ENCODE results near the gene NEFH. TPM values are rescaled to one million over a fixed set of nuclear protein-coding genes. Genes with fewer than 3 reads are reported as not detected.
"Not testable (repeated sequence)": the region's sequence is repeated elsewhere in the genome, so short reads cannot be mapped to it uniquely, and the experiment has no call there.

Gene NEFH
- total and polyA plus RNA-seq, 7 donors = 0.23 to 3.0 (median 1.5) TPM; not detected in 1

DNA sequence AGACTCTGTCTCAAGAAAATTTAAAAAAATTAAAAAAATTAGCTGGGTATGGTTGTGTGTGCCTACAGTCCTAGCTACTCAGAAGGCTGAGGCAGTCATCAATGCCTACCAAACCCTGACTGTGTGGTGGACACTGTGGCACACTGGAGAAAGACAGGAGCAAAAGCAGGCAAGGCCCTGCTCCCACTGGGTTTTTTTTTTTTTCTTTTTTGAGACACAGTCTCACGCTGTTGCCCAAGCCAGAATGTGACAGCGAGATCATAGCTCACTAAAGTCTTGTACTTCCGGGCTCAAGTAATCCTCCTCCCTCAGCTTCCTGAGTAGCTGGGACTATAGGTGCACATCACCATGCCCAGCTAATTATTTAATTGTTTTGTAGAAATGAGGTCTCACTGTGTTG, 4.6 kb downstream of the NEFH start:
- 92 to 94% methylated on average over 3 of the region's 3 CpGs for WGBS, 2 donors
- no peak overlapping the region for H3K27ac ChIP-seq
- no peaks in the 10 kb centered on the region for H3K9me3 ChIP-seq
- TF ChIP-seq POLR2AphosphoS5 (IDR thresholded peaks at IDR 0.05) (no peak), POLR2A (IDR thresholded peaks at IDR 0.05) (no peak), EP300 (IDR thresholded peaks at IDR 0.05) (no peak)
- TF ChIP-seq, protein P1, sequence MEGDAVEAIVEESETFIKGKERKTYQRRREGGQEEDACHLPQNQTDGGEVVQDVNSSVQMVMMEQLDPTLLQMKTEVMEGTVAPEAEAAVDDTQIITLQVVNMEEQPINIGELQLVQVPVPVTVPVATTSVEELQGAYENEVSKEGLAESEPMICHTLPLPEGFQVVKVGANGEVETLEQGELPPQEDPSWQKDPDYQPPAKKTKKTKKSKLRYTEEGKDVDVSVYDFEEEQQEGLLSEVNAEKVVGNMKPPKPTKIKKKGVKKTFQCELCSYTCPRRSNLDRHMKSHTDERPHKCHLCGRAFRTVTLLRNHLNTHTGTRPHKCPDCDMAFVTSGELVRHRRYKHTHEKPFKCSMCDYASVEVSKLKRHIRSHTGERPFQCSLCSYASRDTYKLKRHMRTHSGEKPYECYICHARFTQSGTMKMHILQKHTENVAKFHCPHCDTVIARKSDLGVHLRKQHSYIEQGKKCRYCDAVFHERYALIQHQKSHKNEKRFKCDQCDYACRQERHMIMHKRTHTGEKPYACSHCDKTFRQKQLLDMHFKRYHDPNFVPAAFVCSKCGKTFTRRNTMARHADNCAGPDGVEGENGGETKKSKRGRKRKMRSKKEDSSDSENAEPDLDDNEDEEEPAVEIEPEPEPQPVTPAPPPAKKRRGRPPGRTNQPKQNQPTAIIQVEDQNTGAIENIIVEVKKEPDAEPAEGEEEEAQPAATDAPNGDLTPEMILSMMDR (IDR thresholded peaks at IDR 0.05) = no peak
- no peaks in the 10 kb centered on the region for H3K36me3 ChIP-seq
- H3K4me1 ChIP-seq = peaks cover 0 to 18% (median 16%) of the 10 kb centered on the region in 4 donors
- H3K4me3 ChIP-seq = no peak overlapping the region
- no peak for DNase-seq
- peaks cover 21 to 37% (median 34%) of the 10 kb centered on the region in 3 donors for H3K27me3 ChIP-seq
- intact Hi-C loops (cut with DNase I) = no loop called here

DNA sequence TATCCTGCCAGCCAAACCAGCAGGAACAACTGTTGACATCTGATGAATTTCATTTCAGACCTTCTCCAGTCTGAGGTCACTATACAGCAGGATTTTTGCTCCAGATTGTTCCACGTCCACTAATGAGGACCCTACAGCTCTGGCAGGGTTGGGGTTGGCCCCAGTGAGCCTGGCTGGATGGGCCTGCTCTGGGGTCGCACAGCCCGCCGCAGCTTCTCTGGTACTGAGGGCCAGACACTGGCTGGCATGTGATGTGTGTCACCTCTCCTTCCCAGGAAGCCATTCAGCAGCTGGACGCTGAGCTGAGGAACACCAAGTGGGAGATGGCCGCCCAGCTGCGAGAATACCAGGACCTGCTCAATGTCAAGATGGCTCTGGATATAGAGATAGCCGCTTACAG, 5.4 kb downstream of the NEFH start:
- Histone ChIP-seq H3K27me3 (peaks cover 13 to 29% (median 26%) of the 10 kb centered on the region in 3 donors), H3K4me3 (no peak overlapping the region), H3K9me3 (no peaks in the 10 kb centered on the region), H3K4me1 (peaks cover 0 to 10% (median 8%) of the 10 kb centered on the region in 4 donors), H3K36me3 (no peaks in the 10 kb centered on the region), H3K27ac (no peak overlapping the region)
- WGBS, 2 donors = 95% methylated on average over 8 of the region's 8 CpGs
- TF ChIP-seq, protein P1 (IDR thresholded peaks at IDR 0.05) = no peak
- TF ChIP-seq POLR2AphosphoS5 (IDR thresholded peaks at IDR 0.05) (no peak), EP300 (IDR thresholded peaks at IDR 0.05) (no peak), POLR2A (IDR thresholded peaks at IDR 0.05) (no peak)
- no peak for DNase-seq
- intact Hi-C loops (cut with DNase I) = no loop called here

GRCh38 chr22:29487426-29487986, 7.5 kb downstream of the NEFH start:
- intact Hi-C loops (cut with DNase I) = no loop called here
- 89% methylated on average over 6 of the region's 6 CpGs for WGBS, 2 donors

DNA sequence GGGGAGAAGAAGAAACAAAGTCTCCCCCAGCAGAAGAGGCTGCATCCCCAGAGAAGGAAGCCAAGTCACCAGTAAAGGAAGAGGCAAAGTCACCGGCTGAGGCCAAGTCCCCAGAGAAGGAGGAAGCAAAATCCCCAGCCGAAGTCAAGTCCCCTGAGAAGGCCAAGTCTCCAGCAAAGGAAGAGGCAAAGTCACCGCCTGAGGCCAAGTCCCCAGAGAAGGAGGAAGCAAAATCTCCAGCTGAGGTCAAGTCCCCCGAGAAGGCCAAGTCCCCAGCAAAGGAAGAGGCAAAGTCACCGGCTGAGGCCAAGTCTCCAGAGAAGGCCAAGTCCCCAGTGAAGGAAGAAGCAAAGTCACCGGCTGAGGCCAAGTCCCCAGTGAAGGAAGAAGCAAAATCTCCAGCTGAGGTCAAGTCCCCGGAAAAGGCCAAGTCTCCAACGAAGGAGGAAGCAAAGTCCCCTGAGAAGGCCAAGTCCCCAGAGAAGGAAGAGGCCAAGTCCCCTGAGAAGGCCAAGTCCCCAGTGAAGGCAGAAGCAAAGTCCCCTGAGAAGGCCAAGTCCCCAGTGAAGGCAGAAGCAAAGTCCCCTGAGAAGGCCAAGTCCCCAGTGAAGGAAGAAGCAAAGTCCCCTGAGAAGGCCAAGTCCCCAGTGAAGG, 9.2 kb downstream of the NEFH start:
- 66 to 92% methylated on average over 8 of the region's 8 CpGs for WGBS, 2 donors
- H3K9me3 ChIP-seq; H3K27me3 ChIP-seq; H3K4me1 ChIP-seq; H3K36me3 ChIP-seq; H3K4me3 ChIP-seq; DNase-seq; H3K27ac ChIP-seq; intact Hi-C loops (cut with DNase I): not testable (repeated sequence)

More at GRCh38 chr22:29487426-29487986, 7.5 kb downstream of the NEFH start:
- Histone ChIP-seq H3K27ac (no peak overlapping the region), H3K4me3 (no peak overlapping the region), H3K36me3 (no peaks in the 10 kb centered on the region), H3K9me3 (no peaks in the 10 kb centered on the region), H3K27me3 (peaks cover 0 to 9% (median 5%) of the 10 kb centered on the region in 3 donors), H3K4me1 (no peaks in the 10 kb centered on the region)
- TF ChIP-seq EP300 (IDR thresholded peaks at IDR 0.05) = no peak
- TF ChIP-seq, protein P1 (IDR thresholded peaks at IDR 0.05) = no peak
- no peak for TF ChIP-seq POLR2A (IDR thresholded peaks at IDR 0.05)
- no peak for TF ChIP-seq POLR2AphosphoS5 (IDR thresholded peaks at IDR 0.05)
- DNase-seq = no peak

DNA sequence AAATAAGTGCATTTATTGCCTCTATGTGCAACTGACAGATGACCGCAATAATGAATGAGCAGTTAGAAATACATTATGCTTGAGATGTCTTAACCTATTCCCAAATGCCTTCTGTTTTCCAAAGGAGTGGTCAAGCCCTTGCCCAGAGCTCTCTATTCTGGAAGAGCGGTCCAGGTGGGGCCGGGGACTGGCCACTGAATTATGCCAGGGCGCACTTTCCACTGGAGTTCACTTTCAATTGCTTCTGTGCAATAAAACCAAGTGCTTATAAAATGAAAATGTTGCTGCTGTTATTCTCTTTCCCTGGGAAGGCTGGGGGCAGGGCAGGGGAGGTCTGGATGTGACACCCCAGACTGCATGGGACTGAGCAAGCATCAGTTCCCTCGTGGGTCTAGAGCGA, 11.0 kb downstream of the NEFH start:
- Histone ChIP-seq H3K27me3 (no peaks in the 10 kb centered on the region), H3K4me1 (no peaks in the 10 kb centered on the region), H3K36me3 (no peaks in the 10 kb centered on the region), H3K4me3 (no peak overlapping the region), H3K27ac (no peak overlapping the region), H3K9me3 (no peaks in the 10 kb centered on the region)
- WGBS, 2 donors = 19 to 68% methylated on average over 6 of the region's 6 CpGs
- intact Hi-C loops (cut with DNase I) = no loop called here
- TF ChIP-seq EP300 (IDR thresholded peaks at IDR 0.05) (no peak), POLR2A (IDR thresholded peaks at IDR 0.05) (no peak), POLR2AphosphoS5 (IDR thresholded peaks at IDR 0.05) (no peak)
- TF ChIP-seq, protein P1 (IDR thresholded peaks at IDR 0.05) = no peak
- no peak for DNase-seq

Data from sigmoid colon (tissue), 7 donors.